GM06990 (cell line): ENCODE data around the gene PRODH2.

Experiments used
- DNase-seq: peaks from one replicate; pipeline ENCODE4 v3.0.0-alpha.2; 2011; ENCODE audit not compliant: insufficient read length; ENCODE audit errors: extremely low read depth
- H3K27me3 ChIP-seq: replicated peaks from 2 replicates; pipeline ENCODE4 v1.6.0; 2011; ENCODE audit warnings: low read length; ENCODE audit not compliant: control insufficient read depth, insufficient read depth
- H3K36me3 ChIP-seq: 2 replicates; pipeline ENCODE4 v1.5.1; 2011; ENCODE audit warnings: low read length; ENCODE audit not compliant: control insufficient read depth, insufficient read depth
- H3K4me3 ChIP-seq: replicated peaks from 2 replicates; pipeline ENCODE4 v1.5.1; 2011; ENCODE audit warnings: low read depth, mild to moderate bottlenecking, control low read depth, low read length
- TF ChIP-seq, protein P1 (sequence below): IDR thresholded peaks from 2 replicates; pipeline ENCODE4 v1.5.1; 2011; ENCODE audit warnings: low read length, control low read depth, mild to moderate bottlenecking, inconsistent platforms; ENCODE audit not compliant: insufficient read depth, poor library complexity, severe bottlenecking

PRODH2 gene

DNA sequence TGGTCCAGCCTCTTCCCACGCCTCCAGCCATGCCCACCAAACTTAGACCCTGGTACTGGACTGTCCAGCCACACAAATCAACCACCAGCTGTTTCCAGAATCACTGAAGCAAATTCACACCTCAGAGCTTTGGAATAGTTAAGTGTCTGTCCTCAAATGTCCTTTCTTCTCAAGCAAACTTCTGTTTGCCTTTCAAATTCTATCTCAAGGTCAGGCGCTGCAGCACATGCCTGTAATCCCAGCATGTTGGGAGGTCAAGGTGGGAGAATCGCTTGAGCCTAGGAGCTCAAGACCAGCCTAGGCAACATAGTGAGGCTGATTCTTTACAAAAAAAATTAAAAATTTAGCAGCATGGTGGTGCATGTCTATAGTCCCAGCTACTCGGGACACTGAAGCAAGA lies 19.4 kb upstream of the PRODH2 start:
- TF ChIP-seq, protein P1, sequence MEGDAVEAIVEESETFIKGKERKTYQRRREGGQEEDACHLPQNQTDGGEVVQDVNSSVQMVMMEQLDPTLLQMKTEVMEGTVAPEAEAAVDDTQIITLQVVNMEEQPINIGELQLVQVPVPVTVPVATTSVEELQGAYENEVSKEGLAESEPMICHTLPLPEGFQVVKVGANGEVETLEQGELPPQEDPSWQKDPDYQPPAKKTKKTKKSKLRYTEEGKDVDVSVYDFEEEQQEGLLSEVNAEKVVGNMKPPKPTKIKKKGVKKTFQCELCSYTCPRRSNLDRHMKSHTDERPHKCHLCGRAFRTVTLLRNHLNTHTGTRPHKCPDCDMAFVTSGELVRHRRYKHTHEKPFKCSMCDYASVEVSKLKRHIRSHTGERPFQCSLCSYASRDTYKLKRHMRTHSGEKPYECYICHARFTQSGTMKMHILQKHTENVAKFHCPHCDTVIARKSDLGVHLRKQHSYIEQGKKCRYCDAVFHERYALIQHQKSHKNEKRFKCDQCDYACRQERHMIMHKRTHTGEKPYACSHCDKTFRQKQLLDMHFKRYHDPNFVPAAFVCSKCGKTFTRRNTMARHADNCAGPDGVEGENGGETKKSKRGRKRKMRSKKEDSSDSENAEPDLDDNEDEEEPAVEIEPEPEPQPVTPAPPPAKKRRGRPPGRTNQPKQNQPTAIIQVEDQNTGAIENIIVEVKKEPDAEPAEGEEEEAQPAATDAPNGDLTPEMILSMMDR = no peak
- Histone ChIP-seq H3K4me3 (no peak overlapping the region), H3K27me3 (no peaks in the 10 kb centered on the region; the same call in 1 of the 2 replicates), H3K36me3 (no peaks in the 10 kb centered on the region)
- no peak for DNase-seq

DNA sequence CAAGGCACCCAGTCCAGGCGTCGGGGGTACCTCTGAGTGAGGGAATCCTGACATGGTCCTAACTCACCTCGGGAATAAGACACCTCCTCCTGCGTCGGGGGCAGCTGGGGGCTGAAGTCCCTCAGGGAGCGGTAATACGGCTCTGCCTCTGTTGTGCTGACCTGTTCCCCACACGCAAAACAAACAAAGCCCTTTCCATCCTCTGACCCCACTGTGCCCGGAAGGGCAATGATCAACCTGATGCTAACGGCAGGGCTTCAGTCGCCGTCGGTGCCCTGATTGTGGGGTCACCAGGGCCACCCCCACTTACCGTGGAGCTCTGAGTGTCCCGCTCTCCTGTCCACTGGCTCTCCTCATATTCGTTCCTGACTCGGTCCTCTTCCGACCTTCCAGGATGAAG lies 18.3 kb upstream of the PRODH2 start:
- TF ChIP-seq, protein P1 = no peak
- Histone ChIP-seq H3K27me3 (no peaks in the 10 kb centered on the region), H3K36me3 (no peaks in the 10 kb centered on the region), H3K4me3 (no peak overlapping the region)
- no peak for DNase-seq

DNA sequence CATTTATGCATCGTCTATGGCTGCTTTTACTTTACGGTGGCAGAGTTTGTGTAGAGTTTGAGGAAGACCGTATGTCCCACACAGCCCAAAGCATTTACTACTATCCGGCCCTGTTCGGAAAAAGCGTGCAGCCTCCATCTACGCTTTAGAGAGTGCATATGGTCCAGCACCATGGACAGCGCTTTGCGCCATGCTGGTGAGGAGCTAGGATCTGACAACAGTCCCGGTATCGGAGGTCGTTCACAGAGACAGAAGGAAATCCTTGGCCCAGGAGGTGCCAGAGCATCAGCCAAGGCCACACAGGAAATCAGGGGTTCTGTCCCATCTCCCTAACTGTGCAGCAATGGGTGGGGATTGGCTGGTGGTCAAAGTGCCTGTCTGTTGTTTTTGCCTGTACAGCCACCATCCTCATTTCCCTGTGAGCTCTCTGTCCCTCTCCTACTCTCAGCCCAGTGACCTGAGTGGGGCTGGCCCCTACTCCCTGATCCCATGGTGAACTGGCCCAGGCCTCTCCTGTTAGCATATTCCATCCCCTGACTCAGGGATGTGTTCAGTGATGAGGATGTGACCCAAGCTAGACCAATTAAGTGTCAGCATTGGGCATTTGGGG lies 16.2 kb upstream of the PRODH2 start:
- H3K27me3 ChIP-seq = no peaks in the 10 kb centered on the region
- TF ChIP-seq, protein P1 = no peak
- H3K36me3 ChIP-seq = no peaks in the 10 kb centered on the region
- DNase-seq = no peak
- no peak overlapping the region for H3K4me3 ChIP-seq

DNA sequence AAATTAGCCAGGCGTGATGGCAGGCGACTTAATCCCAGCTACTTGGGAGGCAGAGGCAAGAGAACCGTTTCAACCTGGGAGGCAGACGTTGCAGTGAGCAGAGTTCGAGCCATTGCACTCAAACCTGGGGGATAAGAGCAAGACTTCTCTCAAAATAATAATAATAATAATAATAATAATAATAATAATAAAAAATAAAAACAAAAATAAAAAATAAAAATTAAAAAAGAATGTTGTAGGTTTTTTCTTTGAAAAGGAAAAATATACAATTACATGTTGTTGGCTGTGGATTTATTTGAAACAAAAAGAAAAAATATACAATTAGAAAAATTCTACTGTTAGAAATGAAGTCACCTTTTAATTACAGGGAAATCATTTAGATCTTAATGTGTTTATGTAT lies 11.5 kb upstream of the PRODH2 start:
- no peak overlapping the region for H3K4me3 ChIP-seq
- no peak for DNase-seq
- TF ChIP-seq, protein P1 = no peak
- no peaks in the 10 kb centered on the region for H3K27me3 ChIP-seq
- H3K36me3 ChIP-seq = no peaks in the 10 kb centered on the region

DNA sequence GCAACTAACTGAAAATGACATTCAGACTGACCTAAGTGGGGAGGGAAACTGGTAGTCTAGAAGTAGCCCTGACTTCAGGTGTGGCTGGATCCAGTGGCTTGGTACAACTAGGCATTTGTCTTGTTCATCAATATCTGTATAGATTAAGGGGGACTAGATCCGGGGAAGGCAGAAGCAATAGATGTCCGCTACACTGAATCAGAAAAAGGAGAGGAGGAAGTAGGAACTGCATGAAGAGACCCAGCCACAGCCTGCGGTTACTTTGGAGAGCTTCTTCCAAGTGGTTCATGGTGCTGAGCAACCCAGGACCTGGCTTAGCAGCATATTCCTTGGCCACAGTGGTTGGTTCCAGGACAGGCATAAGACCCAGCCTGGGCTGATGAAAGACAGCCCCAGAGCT lies 9.9 kb upstream of the PRODH2 start:
- Histone ChIP-seq H3K27me3 (no peaks in the 10 kb centered on the region; the same call in 1 of the 2 replicates), H3K36me3 (no peaks in the 10 kb centered on the region), H3K4me3 (no peak overlapping the region)
- DNase-seq = no peak
- TF ChIP-seq, protein P1 = no peak

DNA sequence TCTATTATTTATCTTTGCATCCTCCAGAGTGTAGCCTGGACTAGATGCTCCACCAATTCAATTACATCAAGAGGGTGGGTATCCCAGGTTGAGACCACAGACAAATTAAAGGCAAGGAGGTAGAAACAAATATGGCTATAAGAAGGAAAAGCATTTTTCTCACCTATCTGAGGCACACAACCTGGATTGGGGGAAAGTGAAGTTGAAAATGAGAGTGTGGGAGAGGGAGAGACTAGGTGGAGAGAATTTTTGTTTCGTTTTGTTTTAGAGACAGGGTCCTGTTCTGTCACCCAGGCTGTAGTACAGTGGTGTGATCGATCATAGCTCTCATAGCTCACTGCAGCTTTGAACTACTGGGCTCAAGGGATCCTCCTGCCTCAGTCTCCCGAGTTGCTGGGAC lies 5.8 kb upstream of the PRODH2 start:
- Histone ChIP-seq H3K36me3 (no peaks in the 10 kb centered on the region), H3K4me3 (no peak overlapping the region), H3K27me3 (no peaks in the 10 kb centered on the region; the same call in 1 of the 2 replicates)
- no peak for DNase-seq
- TF ChIP-seq, protein P1 = no peak
